Hepatocyte (in vitro differentiated cells): ENCODE data around the gene SH3RF1. TPM values are rescaled to one million over a fixed set of nuclear protein-coding genes. Genes with fewer than 3 reads are reported as not detected.
"Not testable (repeated sequence)": the region's sequence is repeated elsewhere in the genome, so short reads cannot be mapped to it uniquely, and the experiment has no call there.

Source experiments
- DNase-seq: peaks from one replicate; pipeline ENCODE4 v3.0.0-alpha.2; 2016; ENCODE audit warnings: low spot score
- H2AFZ ChIP-seq: fragments of 200-600 bp; sonication (generic); 2 replicates; pipeline ENCODE4 v1.6.0; 2016; ENCODE audit warnings: antibody characterized with exemption, mild to moderate bottlenecking
- H3K27ac ChIP-seq: fragments of 200-600 bp; sonication (generic); 2 replicates; pipeline ENCODE4 v1.5.1; 2016; ENCODE audit warnings: mild to moderate bottlenecking
- H3K27me3 ChIP-seq: fragments of 200-600 bp; sonication (generic); 2 replicates; pipeline ENCODE4 v1.6.1; 2016
- H3K36me3 ChIP-seq: fragments of 200-600 bp; sonication (generic); replicated peaks from 2 replicates; pipeline ENCODE4 v1.5.1; 2016; ENCODE audit warnings: low read depth; ENCODE audit not compliant: insufficient read depth
- H3K4me1 ChIP-seq: fragments of 200-600 bp; sonication (generic); 2 replicates; pipeline ENCODE4 v1.5.1; 2016; ENCODE audit warnings: mild to moderate bottlenecking, moderate library complexity; ENCODE audit not compliant: insufficient read depth
- H3K4me2 ChIP-seq: fragments of 200-600 bp; sonication (generic); 2 replicates; pipeline ENCODE4 v1.6.0; 2016
- H3K4me3 ChIP-seq: fragments of 200-600 bp; sonication (generic); 2 replicates; pipeline ENCODE4 v1.5.1; 2016; ENCODE audit warnings: mild to moderate bottlenecking
- H3K79me2 ChIP-seq: fragments of 200-600 bp; sonication (generic); 2 replicates; pipeline ENCODE4 v1.6.0; 2017; ENCODE audit warnings: mild to moderate bottlenecking
- H3K9me2 ChIP-seq: fragments of 200-600 bp; sonication (generic); replicated peaks from 2 replicates; pipeline ENCODE4 v1.6.0; 2017; ENCODE audit warnings: mild to moderate bottlenecking; ENCODE audit not compliant: insufficient read depth
- H3K9me3 ChIP-seq: fragments of 200-600 bp; sonication (generic); 2 replicates; pipeline ENCODE4 v1.5.1; 2016; ENCODE audit warnings: low read depth, mild to moderate bottlenecking
- H4K20me1 ChIP-seq: fragments of 200-600 bp; sonication (generic); 2 replicates; pipeline ENCODE4 v1.6.0; 2016; ENCODE audit warnings: mild to moderate bottlenecking; ENCODE audit not compliant: insufficient read depth, poor library complexity, severe bottlenecking
- CTCF ChIP-seq: fragments of 200-600 bp; sonication (generic); IDR thresholded peaks from 2 replicates; pipeline ENCODE4 v1.5.1; 2016; ENCODE audit warnings: antibody characterized with exemption, mild to moderate bottlenecking; ENCODE audit not compliant: poor library complexity
- EZH2 ChIP-seq: fragments of 200-600 bp; sonication (generic); IDR thresholded peaks from 2 replicates; pipeline ENCODE4 v1.6.1; 2016; ENCODE audit warnings: antibody characterized with exemption, mild to moderate bottlenecking, borderline replicate concordance
- EZH2phosphoT487 ChIP-seq: fragments of 200-600 bp; sonication (generic); IDR thresholded peaks from one replicate; pipeline ENCODE4 v1.6.1; 2018; ENCODE audit warnings: antibody characterized with exemption, mild to moderate bottlenecking, low read depth, moderate library complexity; ENCODE audit not compliant: unreplicated experiment, severe bottlenecking
- WGBS: methylation state at CpG from one replicate; pipeline ENCODE4 v1.1.6; 2016; ENCODE audit warnings: low lambda C conversion rate; ENCODE audit errors: missing lambda C conversion rate; 5-methylcytosine and 5-hydroxymethylcytosine counted together
- polyA plus RNA-seq: library from polyadenylated mRNA; unstranded; fragments of >200 nt; fragmentation: Nextera tagmentation; extraction: Ambion mirVana; gene quantifications from 2 replicates; pipeline ENCODE4 v1.2.1, GENCODE V29; 2016
- total RNA-seq: library from RNA; depleted of rRNA; stranded (reverse); fragments of >200 nt; gene quantifications from 2 replicates; pipeline ENCODE4 v1.2.3, GENCODE V29; 2014

Gene SH3RF1
- total and polyA plus RNA-seq, 2 experiments from 2014 or later, result 15.5 to 16.4 TPM

GRCh38 chr4:169179609-169180521 is 90.9 kb downstream of the SH3RF1 start:
- H3K4me3 ChIP-seq, result no peak overlapping the region
- H3K9me2 ChIP-seq, result no peaks in the 10 kb centered on the region
- no peaks in the 10 kb centered on the region for H3K9me3 ChIP-seq
- no peaks in the 10 kb centered on the region for H4K20me1 ChIP-seq
- WGBS, result 48% methylated on average over 13 of the region's 13 CpGs
- no peaks in the 10 kb centered on the region for H3K36me3 ChIP-seq
- H3K27ac ChIP-seq, result peak overlapping the region; percentile 69
- peaks cover 22% of the 10 kb centered on the region for H3K4me1 ChIP-seq
- no peak overlapping the region for H2AFZ ChIP-seq
- DNase-seq, result peak; percentile 17
- H3K27me3 ChIP-seq, result no peaks in the 10 kb centered on the region
- H3K79me2 ChIP-seq, result peaks cover 84% of the 10 kb centered on the region
- H3K4me2 ChIP-seq, result peak overlapping the region; percentile 68
- no peak for TF ChIP-seq EZH2phosphoT487
- TF ChIP-seq CTCF, result no peak
- TF ChIP-seq EZH2, result no peak

GRCh38 chr4:169178092-169178491 is 92.7 kb downstream of the SH3RF1 start:
- WGBS, result 97% methylated on average over 4 of the region's 4 CpGs
- not testable (repeated sequence) for H2AFZ ChIP-seq, H3K36me3 ChIP-seq, H3K9me3 ChIP-seq, H3K27me3 ChIP-seq, H3K9me2 ChIP-seq, DNase-seq, H3K4me2 ChIP-seq, H3K27ac ChIP-seq, H4K20me1 ChIP-seq, H3K4me3 ChIP-seq
- peaks cover 18% of the 10 kb centered on the region for H3K4me1 ChIP-seq
- H3K79me2 ChIP-seq, result peaks cover 91% of the 10 kb centered on the region

DNA sequence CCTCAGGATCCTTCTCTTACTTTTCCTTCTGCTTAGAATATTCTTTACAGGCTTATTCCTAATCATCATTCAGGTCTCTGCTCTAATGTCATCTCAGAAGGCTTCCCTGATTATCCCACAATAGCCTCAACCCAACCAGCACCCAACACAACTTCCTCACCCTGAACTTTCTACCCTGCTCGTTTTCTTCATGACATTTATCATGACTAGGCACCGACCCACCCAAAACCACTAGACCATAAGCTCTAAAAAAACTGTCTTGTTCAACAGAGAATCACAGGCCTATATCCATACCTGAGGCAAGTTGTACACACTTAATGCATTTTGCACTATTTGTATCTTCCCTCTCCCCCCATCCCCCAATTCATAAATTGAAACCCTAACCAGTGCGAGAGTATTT is 95.3 kb downstream of the SH3RF1 start:
- 94% methylated on average over 3 of the region's 3 CpGs for WGBS
- no peak for DNase-seq
- Histone ChIP-seq H3K36me3 (no peaks in the 10 kb centered on the region), H3K4me3 (no peak overlapping the region), H3K79me2 (peaks cover 87% of the 10 kb centered on the region), H4K20me1 (no peaks in the 10 kb centered on the region), H3K4me2 (no peak overlapping the region), H3K9me2 (no peaks in the 10 kb centered on the region), H3K9me3 (no peaks in the 10 kb centered on the region), H3K27me3 (no peaks in the 10 kb centered on the region), H3K4me1 (peaks cover 12% of the 10 kb centered on the region), H3K27ac (no peak overlapping the region), H2AFZ (no peak overlapping the region)
- TF ChIP-seq CTCF, result no peak
- no peak for TF ChIP-seq EZH2
- TF ChIP-seq EZH2phosphoT487, result no peak

GRCh38 chr4:169175035-169175434 is 95.7 kb downstream of the SH3RF1 start:
- no peak for DNase-seq
- no peaks in the 10 kb centered on the region for H3K36me3 ChIP-seq
- no peak overlapping the region for H2AFZ ChIP-seq
- TF ChIP-seq EZH2, result no peak
- no peaks in the 10 kb centered on the region for H3K9me2 ChIP-seq
- H3K4me1 ChIP-seq, result peaks cover 9% of the 10 kb centered on the region
- H4K20me1 ChIP-seq, result no peaks in the 10 kb centered on the region
- no peak overlapping the region for H3K4me2 ChIP-seq
- WGBS, result 95% methylated on average over 4 of the region's 4 CpGs
- H3K79me2 ChIP-seq, result peaks cover 91% of the 10 kb centered on the region
- no peaks in the 10 kb centered on the region for H3K27me3 ChIP-seq
- no peak overlapping the region for H3K4me3 ChIP-seq
- no peaks in the 10 kb centered on the region for H3K9me3 ChIP-seq
- no peak overlapping the region for H3K27ac ChIP-seq
